Ishikawa (cell line): Measurements from ENCODE around the gene PLD1.

Experiments used
- CEBPB ChIP-seq: IDR thresholded peaks from 2 replicates; pipeline ENCODE4 v1.6.1; 2012
- CREB1 ChIP-seq: IDR thresholded peaks from 2 replicates; pipeline ENCODE4 v1.6.1; 2012; ENCODE audit warnings: low read depth
- EGR1 ChIP-seq: IDR thresholded peaks from 2 replicates; pipeline ENCODE4 v1.6.1; 2012
- EP300 ChIP-seq: IDR thresholded peaks from 2 replicates; pipeline ENCODE4 v1.6.1; 2012; ENCODE audit warnings: borderline replicate concordance
- FOXM1 ChIP-seq: IDR thresholded peaks from 2 replicates; pipeline ENCODE4 v1.6.1; 2012; ENCODE audit warnings: low read depth, borderline replicate concordance
- MAX ChIP-seq: IDR thresholded peaks from 2 replicates; pipeline ENCODE4 v1.6.1; 2012
- NFIC ChIP-seq: IDR thresholded peaks from 2 replicates; pipeline ENCODE4 v1.6.1; 2012
- RAD21 ChIP-seq: IDR thresholded peaks from 2 replicates; pipeline ENCODE4 v1.6.1; 2012; ENCODE audit warnings: low read depth
- REST ChIP-seq: IDR thresholded peaks from 2 replicates; pipeline ENCODE4 v1.6.1; 2012; ENCODE audit warnings: low read depth, mild to moderate bottlenecking
- TAF1 ChIP-seq: IDR thresholded peaks from 2 replicates; pipeline ENCODE4 v1.6.1; 2012; ENCODE audit warnings: low read depth, mild to moderate bottlenecking
- TCF12 ChIP-seq: IDR thresholded peaks from 2 replicates; pipeline ENCODE4 v1.6.1; 2012; ENCODE audit warnings: low read depth
- TEAD4 ChIP-seq: IDR thresholded peaks from 2 replicates; pipeline ENCODE4 v1.6.1; 2012
- USF1 ChIP-seq: IDR thresholded peaks from 2 replicates; pipeline ENCODE4 v1.6.1; 2012
- YY1 ChIP-seq: IDR thresholded peaks from 2 replicates; pipeline ENCODE4 v1.6.1; 2012; ENCODE audit warnings: low read depth
- ZBTB7A ChIP-seq: IDR thresholded peaks from 2 replicates; pipeline ENCODE4 v1.6.1; 2012; ENCODE audit warnings: low read depth

Gene PLD1

GRCh38 chr3:171804618-171805389 is 5.5 kb downstream of the PLD1 start:
- TF ChIP-seq EP300 (no peak), REST (no peak)

GRCh38 chr3:171803044-171803443 is 7.2 kb downstream of the PLD1 start:
- no peak for TF ChIP-seq REST
- TF ChIP-seq TEAD4 = no peak
- no peak for TF ChIP-seq YY1
- no peak for TF ChIP-seq MAX
- TF ChIP-seq RAD21 = no peak
- TF ChIP-seq TCF12 = no peak

- no peak for TF ChIP-seq TEAD4
- TF ChIP-seq EGR1 = no peak
- TF ChIP-seq MAX = no peak
- no peak for TF ChIP-seq TAF1
- TF ChIP-seq CEBPB = no peak
- TF ChIP-seq CREB1 = no peak
- no peak for TF ChIP-seq EP300
- TF ChIP-seq FOXM1 = no peak
- no peak for TF ChIP-seq TCF12
- no peak for TF ChIP-seq YY1
- TF ChIP-seq REST = no peak
- TF ChIP-seq USF1 = no peak
- TF ChIP-seq RAD21 = no peak
- no peak for TF ChIP-seq ZBTB7A
Measured at GRCh38 chr3:171802590-171802956, 7.7 kb downstream of the PLD1 start.

- TF ChIP-seq CREB1 = no peak
- TF ChIP-seq EP300 = no peak
- no peak for TF ChIP-seq TAF1
- TF ChIP-seq USF1 = no peak
- TF ChIP-seq NFIC = no peak
- TF ChIP-seq CEBPB = no peak
- TF ChIP-seq MAX = no peak
- no peak for TF ChIP-seq YY1
- TF ChIP-seq EGR1 = no peak
- no peak for TF ChIP-seq ZBTB7A
- no peak for TF ChIP-seq REST
- no peak for TF ChIP-seq FOXM1
- TF ChIP-seq RAD21 = no peak
- TF ChIP-seq TEAD4 = no peak
- no peak for TF ChIP-seq TCF12
Measured at GRCh38 chr3:171801738-171802589, 8.3 kb downstream of the PLD1 start.
